Skeletal muscle tissue (tissue), 4 donors: ENCODE results near the gene ANKRD29. TPM values are rescaled to one million over a fixed set of nuclear protein-coding genes. Genes with fewer than 3 reads are reported as not detected.
"Not testable (repeated sequence)": the region's sequence is repeated elsewhere in the genome, so short reads cannot be mapped to it uniquely, and the experiment has no call there.

Experiments
- H3K27ac ChIP-seq: one replicate; pipeline ENCODE4 v1.7.0; 2013; ENCODE audit warnings: mild to moderate bottlenecking, low read depth, low read length, inconsistent platforms
- H3K27me3 ChIP-seq, 3 donors: one replicate each; pipeline ENCODE4 v1.7.0; 2013; ENCODE audit warnings: low read length in 3 of 3; ENCODE audit not compliant: control insufficient read depth in 3 of 3, insufficient read depth in 3 of 3
- H3K36me3 ChIP-seq, 3 donors: one replicate each; pipeline ENCODE4 v1.7.0; 2013; ENCODE audit warnings: low read length in 3 of 3; ENCODE audit not compliant: control insufficient read depth in 3 of 3, insufficient read depth in 3 of 3
- H3K4me1 ChIP-seq, 3 donors: one replicate each; pipeline ENCODE4 v1.7.0; 2013; ENCODE audit warnings: low read length in 3 of 3, mild to moderate bottlenecking in 3 of 3; ENCODE audit not compliant: control insufficient read depth in 3 of 3, insufficient read depth in 3 of 3
- H3K4me3 ChIP-seq, 3 donors: one replicate each; pipeline ENCODE4 v1.7.0; 2013; ENCODE audit warnings: low read length in 3 of 3
- H3K9ac ChIP-seq, 3 donors: one replicate each; pipeline ENCODE4 v1.7.0; 2013; ENCODE audit warnings: low read length in 3 of 3, mild to moderate bottlenecking in 3 of 3, moderate library complexity in 2 of 3, low read depth in 1 of 3
- H3K9me3 ChIP-seq, 3 donors: one replicate each; pipeline ENCODE4 v1.7.0; 2013; ENCODE audit warnings: low read length in 3 of 3; ENCODE audit not compliant: control insufficient read depth in 3 of 3
- total RNA-seq: library from RNA; depleted of rRNA; stranded (reverse); fragments of >200 nt; gene quantifications from one replicate; pipeline ENCODE4 v1.2.3, GENCODE V29; 2014
- donor health status: Osteomylitis.

ANKRD29 gene
- total RNA-seq, 1 donor from 2014 or later: 3.7 TPM

DNA sequence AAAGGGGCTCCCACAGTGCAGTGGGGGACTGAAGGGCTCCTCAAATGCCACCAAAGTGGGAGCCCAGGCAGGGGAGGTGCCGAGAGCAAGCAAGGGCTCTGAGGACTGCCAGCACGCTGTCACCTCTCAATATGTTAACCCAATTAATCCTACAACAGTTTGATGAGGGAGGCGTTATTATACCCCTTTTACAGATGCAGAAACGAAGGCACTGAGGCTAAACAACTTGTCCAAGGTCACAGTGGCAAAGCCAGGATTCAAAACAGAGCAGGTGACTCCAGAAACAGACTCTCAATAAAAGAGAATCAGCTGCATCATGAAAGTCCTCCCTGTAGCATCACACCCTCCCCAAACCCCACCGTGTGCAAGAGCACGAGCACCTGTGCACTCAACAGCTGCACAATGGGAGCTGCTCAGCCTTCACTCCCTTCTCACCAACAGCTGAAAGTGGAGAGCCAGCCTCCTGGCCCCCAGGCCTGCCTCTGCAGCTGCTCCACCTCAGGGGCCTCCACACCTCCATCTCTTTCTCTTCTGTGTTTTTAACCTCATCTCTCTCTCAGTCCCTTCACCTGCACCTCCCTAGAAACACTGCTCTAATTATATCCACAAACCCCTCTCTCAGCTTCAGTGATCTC, 84.5 kb downstream of the ANKRD29 start:
- Histone ChIP-seq H3K4me3 (no peak overlapping the region), H3K27me3 (no peaks in the 10 kb centered on the region), H3K9me3 (no peaks in the 10 kb centered on the region), H3K9ac (no peak overlapping the region), H3K27ac (no peak overlapping the region), H3K4me1 (peaks cover 7 to 16% (median 15%) of the 10 kb centered on the region in 3 donors), H3K36me3 (peaks cover 0 to 9% (median 2%) of the 10 kb centered on the region in 3 donors)

DNA sequence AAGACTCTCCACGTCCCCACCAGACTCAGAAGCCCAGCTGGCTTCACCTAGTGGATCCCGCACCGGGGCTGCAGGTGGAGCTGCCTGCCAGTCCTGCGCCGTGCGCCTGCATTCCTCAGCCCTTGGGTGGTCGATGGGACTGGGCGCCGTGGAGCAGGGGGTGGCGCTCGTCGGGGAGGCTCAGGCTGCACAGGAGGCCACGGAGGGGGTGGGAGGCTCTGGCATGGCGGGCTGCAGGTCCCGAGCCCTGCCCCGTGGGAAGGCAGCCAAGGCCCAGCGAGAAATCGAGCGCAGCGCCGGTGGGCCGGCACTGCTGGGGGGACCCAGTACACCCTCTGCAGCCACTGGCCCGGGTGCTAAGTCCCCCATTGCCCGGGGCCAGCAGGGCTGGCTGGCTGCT, 85.2 kb downstream of the ANKRD29 start:
- not testable (repeated sequence) for H3K9ac ChIP-seq
- peaks cover 11 to 23% (median 18%) of the 10 kb centered on the region in 3 donors for H3K4me1 ChIP-seq

DNA sequence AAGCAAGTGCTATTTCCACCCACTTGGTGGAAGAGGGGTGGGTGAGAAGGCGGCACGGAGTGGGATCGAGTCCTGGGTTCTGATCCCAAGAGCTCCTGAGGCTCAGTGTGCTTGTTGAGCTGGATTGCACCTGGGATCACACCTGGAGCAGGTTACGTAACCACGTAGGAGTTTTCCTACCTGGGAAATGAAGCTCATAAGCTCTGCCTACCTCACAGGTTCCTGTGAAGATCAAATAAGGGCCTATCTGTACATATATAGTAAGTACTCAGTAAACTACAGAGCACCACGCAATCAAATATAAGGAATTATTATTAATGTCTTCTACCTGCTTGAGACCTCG, 87.4 kb downstream of the ANKRD29 start:
- Histone ChIP-seq H3K9ac (no peak overlapping the region), H3K4me3 (no peak overlapping the region), H3K27me3 (no peaks in the 10 kb centered on the region), H3K9me3 (no peaks in the 10 kb centered on the region), H3K4me1 (peaks cover 11 to 21% (median 18%) of the 10 kb centered on the region in 3 donors), H3K36me3 (peaks cover under 1 to 12% (median 2%) of the 10 kb centered on the region in 3 donors), H3K27ac (peak overlapping the region; percentile 73)

More for the DNA sequence above, 85.2 kb downstream of the ANKRD29 start:
- H3K4me3 ChIP-seq, H3K27me3 ChIP-seq, H3K9me3 ChIP-seq, H3K27ac ChIP-seq, H3K36me3 ChIP-seq: not testable (repeated sequence)

DNA sequence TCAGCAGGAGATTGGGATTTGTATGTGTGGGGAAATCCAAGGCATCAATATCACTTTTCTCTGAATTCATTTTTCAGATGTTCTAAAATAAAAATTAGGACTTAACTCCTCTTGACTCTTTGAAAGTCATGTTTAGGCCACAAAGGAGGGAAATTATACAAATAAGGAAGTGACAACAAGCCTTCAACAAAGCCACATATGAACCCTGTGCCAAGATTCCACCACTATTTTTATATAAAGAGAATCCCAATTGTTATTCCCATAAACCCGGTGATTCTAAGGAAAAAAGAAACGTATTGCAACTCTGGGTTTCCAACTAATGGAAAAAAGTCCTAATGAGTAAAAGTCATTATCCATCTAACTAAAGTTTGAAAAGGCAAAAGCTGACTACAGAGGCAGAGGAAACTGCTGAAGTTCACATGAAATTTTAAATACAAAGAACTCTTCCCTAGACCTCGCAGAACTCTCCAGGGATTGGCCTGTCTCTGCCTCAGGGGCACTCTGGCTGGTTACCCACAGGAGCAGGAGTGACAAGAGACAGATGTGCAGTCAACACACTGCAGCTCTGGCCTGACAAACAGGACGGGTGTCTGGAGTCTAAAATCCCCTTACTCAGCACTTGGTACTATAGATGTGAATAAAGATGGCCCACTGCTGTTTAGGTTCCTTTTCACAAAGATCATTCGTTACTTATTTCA, 88.0 kb downstream of the ANKRD29 start:
- Histone ChIP-seq H3K27ac (peak overlapping the region; percentile 73), H3K9ac (no peak overlapping the region), H3K9me3 (no peaks in the 10 kb centered on the region), H3K27me3 (no peaks in the 10 kb centered on the region), H3K4me1 (peaks cover 9 to 21% (median 18%) of the 10 kb centered on the region in 3 donors), H3K36me3 (peaks cover under 1 to 13% (median 2%) of the 10 kb centered on the region in 3 donors), H3K4me3 (no peak overlapping the region)

GRCh38 chr18:23573626-23574431, 88.9 kb downstream of the ANKRD29 start:
- Histone ChIP-seq H3K9ac (peak overlapping the region in 1 of 3 donors; percentile 25), H3K4me1 (peaks cover 9 to 21% (median 18%) of the 10 kb centered on the region in 3 donors), H3K36me3 (peaks cover 2 to 19% (median 2%) of the 10 kb centered on the region in 3 donors), H3K9me3 (no peaks in the 10 kb centered on the region), H3K27me3 (no peaks in the 10 kb centered on the region), H3K4me3 (no peak overlapping the region), H3K27ac (peak overlapping the region; percentile 73)

GRCh38 chr18:23573020-23573419, 89.7 kb downstream of the ANKRD29 start:
- Histone ChIP-seq H3K4me3 (no peak overlapping the region), H3K9me3 (no peaks in the 10 kb centered on the region), H3K36me3 (peaks cover 4 to 26% (median 6%) of the 10 kb centered on the region in 3 donors), H3K9ac (no peak overlapping the region), H3K27ac (no peak overlapping the region), H3K4me1 (peaks cover 9 to 21% (median 18%) of the 10 kb centered on the region in 3 donors), H3K27me3 (no peaks in the 10 kb centered on the region)

DNA sequence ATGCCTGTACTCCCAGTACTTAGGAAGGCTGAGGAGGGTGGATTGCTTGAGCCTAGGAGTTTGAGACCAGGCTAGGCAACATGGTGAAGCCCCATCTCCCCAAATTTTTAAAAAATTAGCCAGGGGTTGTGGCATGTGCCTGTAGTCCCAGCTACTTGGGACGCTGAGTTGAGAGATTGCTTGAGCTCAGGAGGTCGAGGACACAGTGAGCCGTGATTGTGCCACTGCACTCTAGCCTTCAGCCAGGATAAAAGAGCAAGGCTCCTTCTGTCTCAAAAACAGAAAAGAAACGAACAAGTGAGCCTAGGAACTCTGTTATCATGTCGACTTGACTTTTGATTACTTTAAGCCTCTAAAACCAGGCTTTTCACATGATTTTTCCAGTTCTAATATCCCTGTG, 90.1 kb downstream of the ANKRD29 start:
- Histone ChIP-seq H3K27ac (no peak overlapping the region), H3K9ac (no peak overlapping the region), H3K4me3 (no peak overlapping the region), H3K27me3 (no peaks in the 10 kb centered on the region), H3K4me1 (peaks cover 9 to 21% (median 18%) of the 10 kb centered on the region in 3 donors), H3K9me3 (no peaks in the 10 kb centered on the region), H3K36me3 (peaks cover 6 to 29% (median 6%) of the 10 kb centered on the region in 3 donors)

GRCh38 chr18:23572012-23572411, 90.7 kb downstream of the ANKRD29 start:
- H3K9me3 ChIP-seq: no peaks in the 10 kb centered on the region
- H3K9ac ChIP-seq: no peak overlapping the region
- peaks cover 11 to 34% (median 11%) of the 10 kb centered on the region in 3 donors for H3K36me3 ChIP-seq
- H3K4me1 ChIP-seq: peaks cover 9 to 21% (median 18%) of the 10 kb centered on the region in 3 donors
- no peak overlapping the region for H3K4me3 ChIP-seq
- no peak overlapping the region for H3K27ac ChIP-seq
- no peaks in the 10 kb centered on the region for H3K27me3 ChIP-seq

DNA sequence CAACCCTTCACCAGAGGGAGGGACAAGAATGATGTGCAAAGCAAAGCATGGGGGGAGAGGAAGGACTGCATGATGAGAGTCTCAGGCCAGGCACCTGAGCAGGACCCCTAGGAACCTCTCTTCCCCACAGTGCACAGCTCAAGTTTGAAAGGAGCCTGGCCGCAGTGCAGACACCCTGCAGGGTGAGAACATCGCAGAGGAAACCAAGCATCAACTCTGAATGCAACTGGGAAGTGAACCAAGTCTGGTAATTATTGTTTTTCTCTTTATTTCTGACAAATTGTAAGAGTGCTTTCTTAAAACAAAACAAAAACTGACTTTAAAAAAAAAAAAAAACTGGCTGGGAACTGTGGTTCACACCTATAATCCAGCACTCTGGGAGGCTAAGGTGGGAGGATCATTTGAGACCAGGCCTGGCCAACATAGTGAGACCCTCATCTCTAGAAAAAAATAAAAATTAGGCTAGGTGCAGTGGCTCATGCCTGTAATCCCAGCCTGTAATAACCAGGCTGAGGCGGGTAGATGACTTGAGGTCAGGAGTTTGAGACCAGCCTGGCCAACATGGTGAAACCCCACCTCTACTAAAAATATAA, 91.7 kb downstream of the ANKRD29 start:
- peaks cover 11 to 38% (median 13%) of the 10 kb centered on the region in 3 donors for H3K36me3 ChIP-seq
- peaks cover 9 to 21% (median 18%) of the 10 kb centered on the region in 3 donors for H3K4me1 ChIP-seq
- H3K27ac ChIP-seq: no peak overlapping the region
- H3K27me3 ChIP-seq: no peaks in the 10 kb centered on the region
- H3K9ac ChIP-seq: no peak overlapping the region
- no peaks in the 10 kb centered on the region for H3K9me3 ChIP-seq
- no peak overlapping the region for H3K4me3 ChIP-seq
